CD4-positive, alpha-beta T cell (primary cell): ENCODE data around the gene RPLP2. TPM values are rescaled to one million over a fixed set of nuclear protein-coding genes. Genes with fewer than 3 reads are reported as not detected.

Experiments
- ATAC-seq: fragments of 200-7000 bp; cut with Tn5 transposase; one replicate; pipeline ENCODE4 v1.10.0; 2022; ENCODE audit warnings: mild to moderate bottlenecking; ENCODE audit not compliant: poor library complexity
- CTCF ChIA-PET: fragments of 350-600 bp; sonication (Branson Sonifier 250); formaldehyde crosslinking; loops from one replicate; lab custom pipeline; 2021; ENCODE audit warnings: antibody characterized with exemption, inconsistent platforms; lab: Charles Lee
- POLR2A ChIA-PET: fragments of 350-600 bp; sonication (Branson Sonifier 250); formaldehyde crosslinking; loops from one replicate; lab custom pipeline; 2021; ENCODE audit warnings: antibody characterized with exemption, inconsistent platforms; lab: Charles Lee
- DNase-seq, 14 experiments: peaks; one replicate each; pipeline ENCODE4 v3.0.0-alpha.2; 2013 to 2020; ENCODE audit warnings: mixed read lengths in 2 of 14
- H3K27ac ChIP-seq, 2 donors: one replicate each; pipeline versions ENCODE4 v1.5.1 to v1.7.0; 2013; ENCODE audit warnings: low read length in 2 of 2, low read depth in 1 of 2, mild to moderate bottlenecking in 1 of 2
- H3K27me3 ChIP-seq, 2 experiments: 1 replicate in 1 of 2; 2 replicates in 1 of 2; pipeline versions ENCODE4 v1.6.1 to v1.7.0; 2013; ENCODE audit warnings: low read length in 2 of 2, control low read depth in 1 of 2, mild to moderate bottlenecking in 1 of 2, moderate library complexity in 1 of 2; ENCODE audit not compliant: insufficient read depth in 2 of 2, control insufficient read depth in 1 of 2
- H3K36me3 ChIP-seq: one replicate; pipeline ENCODE4 v1.6.1; 2013; ENCODE audit warnings: low read length, control low read depth; ENCODE audit not compliant: insufficient read depth
- H3K4me1 ChIP-seq: one replicate; pipeline ENCODE4 v1.6.1; 2013; ENCODE audit warnings: low read length, control low read depth; ENCODE audit not compliant: insufficient read depth
- H3K4me3 ChIP-seq: one replicate; pipeline ENCODE4 v1.5.1; 2013; ENCODE audit warnings: mild to moderate bottlenecking, low read length, moderate library complexity
- H3K9me3 ChIP-seq, 2 experiments: 1 replicate in 1 of 2; 2 replicates in 1 of 2; pipeline versions ENCODE4 v1.6.1 to v1.7.0; 2013; ENCODE audit warnings: low read length in 2 of 2, mild to moderate bottlenecking in 2 of 2, control low read depth in 1 of 2, moderate library complexity in 1 of 2; ENCODE audit not compliant: control insufficient read depth in 1 of 2, insufficient read depth in 1 of 2
- H3K27ac Mint-ChIP-seq: one replicate; pipeline ENCODE4 v1.8.0; 2020; ENCODE audit warnings: mixed read lengths
- H3K27me3 Mint-ChIP-seq: one replicate; pipeline ENCODE4 v1.8.0; 2021; ENCODE audit warnings: mixed read lengths
- H3K36me3 Mint-ChIP-seq: one replicate; pipeline ENCODE4 v1.8.0; 2021; ENCODE audit warnings: low read depth, mixed read lengths
- H3K4me1 Mint-ChIP-seq: one replicate; pipeline ENCODE4 v1.8.0; 2021; ENCODE audit warnings: low read depth, mixed read lengths
- H3K4me3 Mint-ChIP-seq: one replicate; pipeline ENCODE4 v1.8.0; 2020; ENCODE audit warnings: mild to moderate bottlenecking, mixed read lengths
- H3K9me3 Mint-ChIP-seq: one replicate; pipeline ENCODE4 v1.8.0; 2020; ENCODE audit warnings: mixed read lengths
- intact Hi-C, 2 experiments: fragments of 100-400 bp; cut with DNase I in 1 of 2; cut with micrococcal nuclease in 1 of 2; formaldehyde crosslinking; loops; one replicate each; pipeline versions ENCODE4 v1.15.1 to v1.9.0; 2023 to 2025; cut with DNase I, micrococcal nuclease
- total RNA-seq, 174 experiments: library from RNA in 2 of 174; stranded (reverse) in 2 of 174; gene quantifications; one replicate each; pipeline ENCODE4 v1.2.3 and lab custom pipeline; 2021 to 2026
- TF ChIP-seq, protein P1 (sequence below): fragments of 200-600 bp; IDR thresholded peaks from one replicate; pipeline ENCODE4 v1.8.0; 2022; ENCODE audit warnings: antibody characterized with exemption, mild to moderate bottlenecking

RPLP2 gene
- total RNA-seq, 2 experiments from 2014 or later: 5,234 to 5,390 TPM

DNA sequence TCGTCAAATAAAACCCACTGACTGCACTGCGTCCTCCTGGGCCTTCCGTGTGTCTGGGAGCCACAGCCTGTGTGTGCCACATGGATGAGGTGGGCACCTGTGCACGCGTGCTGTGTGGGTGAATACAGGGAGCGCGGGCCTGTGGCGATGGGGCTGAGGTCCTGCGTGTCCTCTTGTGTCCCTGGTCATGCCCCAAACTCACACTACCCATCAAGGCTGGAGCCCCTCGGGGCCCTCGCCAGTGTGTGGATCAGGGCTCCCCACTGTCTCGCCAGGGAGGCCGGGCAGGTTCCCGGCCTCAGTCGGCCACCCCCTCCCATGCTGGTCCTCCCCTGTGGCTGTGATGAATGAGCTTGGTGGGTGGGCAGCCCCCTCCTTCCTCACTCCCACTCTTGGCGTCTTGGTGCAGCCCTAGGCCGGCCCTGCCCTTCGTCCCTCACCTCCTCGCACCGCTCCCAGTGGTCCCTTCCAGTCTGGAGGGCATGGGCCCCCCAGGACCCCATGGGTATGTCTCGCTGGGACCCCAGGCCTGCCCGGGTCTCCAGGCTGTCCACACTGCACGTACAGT lies 22.3 kb downstream of the RPLP2 start:
- ATAC-seq (no peak), DNase-seq (no peak)
- Histone ChIP-seq H3K27me3 (peaks cover 45 to 53% of the 10 kb centered on the region in 2 experiments), H3K4me3 (peak overlapping the region; percentile 39), H3K27ac (no peak overlapping the region), H3K36me3 (no peaks in the 10 kb centered on the region), H3K4me1 (peaks cover 73% of the 10 kb centered on the region), H3K9me3 (peaks cover 0 to 36% of the 10 kb centered on the region in 2 experiments)
- Mint-ChIP-seq H3K27me3 (peaks cover 44% of the 10 kb centered on the region), H3K36me3 (no peaks in the 10 kb centered on the region), H3K27ac (no peak overlapping the region), H3K4me1 (peaks cover 34% of the 10 kb centered on the region), H3K4me3 (peak overlapping the region; percentile 73), H3K9me3 (no peaks in the 10 kb centered on the region)
- intact Hi-C loops: no loop called here
- TF ChIP-seq, protein P1, sequence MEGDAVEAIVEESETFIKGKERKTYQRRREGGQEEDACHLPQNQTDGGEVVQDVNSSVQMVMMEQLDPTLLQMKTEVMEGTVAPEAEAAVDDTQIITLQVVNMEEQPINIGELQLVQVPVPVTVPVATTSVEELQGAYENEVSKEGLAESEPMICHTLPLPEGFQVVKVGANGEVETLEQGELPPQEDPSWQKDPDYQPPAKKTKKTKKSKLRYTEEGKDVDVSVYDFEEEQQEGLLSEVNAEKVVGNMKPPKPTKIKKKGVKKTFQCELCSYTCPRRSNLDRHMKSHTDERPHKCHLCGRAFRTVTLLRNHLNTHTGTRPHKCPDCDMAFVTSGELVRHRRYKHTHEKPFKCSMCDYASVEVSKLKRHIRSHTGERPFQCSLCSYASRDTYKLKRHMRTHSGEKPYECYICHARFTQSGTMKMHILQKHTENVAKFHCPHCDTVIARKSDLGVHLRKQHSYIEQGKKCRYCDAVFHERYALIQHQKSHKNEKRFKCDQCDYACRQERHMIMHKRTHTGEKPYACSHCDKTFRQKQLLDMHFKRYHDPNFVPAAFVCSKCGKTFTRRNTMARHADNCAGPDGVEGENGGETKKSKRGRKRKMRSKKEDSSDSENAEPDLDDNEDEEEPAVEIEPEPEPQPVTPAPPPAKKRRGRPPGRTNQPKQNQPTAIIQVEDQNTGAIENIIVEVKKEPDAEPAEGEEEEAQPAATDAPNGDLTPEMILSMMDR: no peak
- CTCF ChIA-PET: no interaction called here
- POLR2A ChIA-PET: interaction anchor here (1.0 to 10.0 kb wide), 4 partner anchors 11 to 23 kb away, joined by 3 to 115 read pairs (median 38); partner anchors contain the start of genes PNPLA2, POLR2L, RPLP2 and TSPAN4

DNA sequence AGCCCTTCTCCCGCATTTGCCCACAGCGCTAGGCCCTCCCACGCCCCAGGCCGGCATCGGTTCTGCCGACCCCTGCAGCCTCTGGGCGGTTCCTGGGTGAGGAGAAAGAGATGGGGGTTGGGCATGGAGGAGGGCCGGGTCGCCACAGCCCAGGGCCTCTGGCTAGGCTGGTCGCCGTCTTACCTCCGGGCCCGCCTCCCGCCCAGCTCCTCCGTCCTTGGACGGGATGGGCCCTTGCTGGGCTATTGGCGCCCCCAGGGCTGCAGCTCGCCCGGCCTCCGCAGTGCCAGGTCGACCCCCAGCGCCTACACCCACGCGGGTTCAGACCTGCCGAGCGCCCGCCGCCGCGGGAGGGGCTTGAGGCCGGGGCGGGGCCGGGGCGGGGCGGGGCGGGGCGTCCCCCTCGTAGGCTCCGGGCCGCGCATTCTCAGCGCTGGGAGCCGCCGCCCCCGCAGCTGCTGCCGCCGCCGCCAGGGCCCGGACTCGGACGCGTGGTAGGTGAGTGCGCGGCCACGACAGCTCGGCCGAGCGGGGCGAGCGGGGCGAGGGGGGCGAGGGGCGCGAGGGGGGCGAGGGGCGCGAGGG lies 22.9 kb downstream of the RPLP2 start, which contains the start of gene CD151:
TSS of gene CD151 (plus strand) at position 424 of the 585 bp plus-strand sequence. CDS start 3,118 bp downstream, outside the sequence.
- H3K9me3 Mint-ChIP-seq: no peaks in the 10 kb centered on the region

DNA sequence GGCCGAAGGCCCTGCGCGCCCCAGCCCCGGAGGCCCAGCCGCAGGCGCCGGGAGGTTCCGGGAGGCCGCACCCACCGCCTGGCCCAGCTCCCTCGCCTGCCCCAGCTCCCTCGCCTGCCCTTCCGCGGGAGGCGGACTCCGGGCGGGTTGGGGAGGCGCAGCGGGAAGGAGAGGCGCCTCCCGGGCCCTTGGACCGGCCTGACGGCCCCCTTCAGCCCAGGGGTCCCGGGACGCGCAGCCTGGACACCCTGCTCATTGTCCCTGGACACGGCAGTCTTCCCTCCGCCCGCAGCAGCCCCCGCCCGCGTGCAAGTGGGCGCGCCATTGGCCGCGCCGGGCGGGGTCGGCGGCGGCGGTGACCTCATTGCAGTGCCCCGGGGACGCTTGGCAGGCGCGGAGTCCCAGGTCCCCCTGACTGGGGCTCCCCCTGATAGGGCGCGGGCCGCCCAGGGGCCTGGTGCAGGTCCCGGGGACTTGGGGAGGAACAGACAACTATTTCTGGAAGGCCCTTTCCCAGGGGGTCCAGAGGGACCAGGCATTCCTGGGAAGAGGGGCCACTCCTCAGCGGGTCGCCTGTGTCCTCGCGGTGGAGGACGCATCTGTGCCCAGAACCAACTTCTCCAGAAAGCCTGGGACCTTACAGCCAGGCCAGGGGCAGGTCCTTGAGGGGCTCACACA lies 23.5 kb downstream of the RPLP2 start:
- ChIA-PET CTCF (no interaction called here), POLR2A (interaction anchor here (1.0 to 10.0 kb wide), 4 partner anchors 9 to 24 kb away, joined by 3 to 115 read pairs (median 38); partner anchors contain the start of genes PNPLA2, POLR2L, RPLP2 and TSPAN4)
- Mint-ChIP-seq H3K36me3 (no peaks in the 10 kb centered on the region), H3K4me3 (peak overlapping the region; percentile 85), H3K9me3 (no peaks in the 10 kb centered on the region), H3K27ac (no peak overlapping the region), H3K27me3 (peaks cover 35% of the 10 kb centered on the region), H3K4me1 (peaks cover 25% of the 10 kb centered on the region)
- H3K4me3 ChIP-seq: peak overlapping the region; percentile 34
- DNase-seq (peak in 5 of 14 experiments; percentile 19 to 72 (median 39)), ATAC-seq (peak; percentile 35)
- peaks cover 63% of the 10 kb centered on the region for H3K4me1 ChIP-seq
- no peak overlapping the region for H3K27ac ChIP-seq
- peaks cover 35 to 43% of the 10 kb centered on the region in 2 experiments for H3K27me3 ChIP-seq
- peaks cover 6% of the 10 kb centered on the region for H3K36me3 ChIP-seq
- TF ChIP-seq, protein P1: no peak
- peaks cover 0 to 30% of the 10 kb centered on the region in 2 experiments for H3K9me3 ChIP-seq
- intact Hi-C loops: no loop called here

More for the DNA sequence above, 22.9 kb downstream of the RPLP2 start, which contains the start of gene CD151:
- peak within 1 kb of the TSS; percentile 39 for H3K4me3 ChIP-seq
- no peaks in the 10 kb centered on the region for H3K36me3 Mint-ChIP-seq
- H3K27ac Mint-ChIP-seq: no peak within 1 kb of the TSS
- peaks cover 3% of the 10 kb centered on the region for H3K36me3 ChIP-seq
- intact Hi-C loops: no loop called here
- ChIA-PET POLR2A (interaction anchor here (1.0 to 10.0 kb wide), 4 partner anchors 10 to 23 kb away, joined by 3 to 115 read pairs (median 38); partner anchors contain the start of genes PNPLA2, POLR2L, RPLP2 and TSPAN4), CTCF (no interaction called here)
- H3K4me1 Mint-ChIP-seq: peaks cover 32% of the 10 kb centered on the region
- peak; percentile 59 for ATAC-seq
- no peak within 1 kb of the TSS for H3K27ac ChIP-seq
- peaks cover 42 to 50% of the 10 kb centered on the region in 2 experiments for H3K27me3 ChIP-seq
- peaks cover 68% of the 10 kb centered on the region for H3K4me1 ChIP-seq
- H3K4me3 Mint-ChIP-seq: peak within 1 kb of the TSS; percentile 85
- H3K9me3 ChIP-seq: peaks cover 0 to 36% of the 10 kb centered on the region in 2 experiments
- peaks cover 41% of the 10 kb centered on the region for H3K27me3 Mint-ChIP-seq
- peak in 8 of 14 experiments; percentile 26 to 85 (median 52) for DNase-seq
- TF ChIP-seq, protein P1: no peak
